GM21515 (cell line): ENCODE results near the gene RFX1.
"Not testable (repeated sequence)": the region's sequence is repeated elsewhere in the genome, so short reads cannot be mapped to it uniquely, and the experiment has no call there.

Source experiments
- ATAC-seq: cut with Tn5 transposase; IDR thresholded peaks from one replicate; pipeline ENCODE4 v1.9.1; 2021; ENCODE audit not compliant: unreplicated experiment

Gene RFX1

DNA sequence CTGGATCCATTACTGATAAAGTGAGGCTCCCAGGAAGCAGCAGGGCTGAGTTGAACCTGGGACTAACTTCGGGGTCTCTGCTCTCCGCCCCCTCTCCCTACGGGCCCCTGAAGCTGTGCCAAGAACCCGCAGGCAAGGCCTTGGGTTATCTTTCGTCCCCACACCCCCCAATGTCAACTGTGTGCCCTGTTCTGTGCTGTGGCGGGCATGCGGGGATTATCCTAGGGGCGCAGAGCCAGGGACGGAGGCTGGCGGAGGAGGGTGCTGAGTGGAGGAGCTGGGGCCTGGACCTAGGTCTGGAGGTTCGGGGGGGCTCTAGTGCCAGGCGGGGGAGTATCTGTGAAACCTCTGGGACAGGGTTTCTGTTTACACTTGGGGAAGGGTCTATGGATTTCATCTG is 26.4 kb downstream of the RFX1 start:
- no peak for ATAC-seq

GRCh38 chr19:13979244-13979615 is 26.9 kb downstream of the RFX1 start:
- no peak for ATAC-seq

DNA sequence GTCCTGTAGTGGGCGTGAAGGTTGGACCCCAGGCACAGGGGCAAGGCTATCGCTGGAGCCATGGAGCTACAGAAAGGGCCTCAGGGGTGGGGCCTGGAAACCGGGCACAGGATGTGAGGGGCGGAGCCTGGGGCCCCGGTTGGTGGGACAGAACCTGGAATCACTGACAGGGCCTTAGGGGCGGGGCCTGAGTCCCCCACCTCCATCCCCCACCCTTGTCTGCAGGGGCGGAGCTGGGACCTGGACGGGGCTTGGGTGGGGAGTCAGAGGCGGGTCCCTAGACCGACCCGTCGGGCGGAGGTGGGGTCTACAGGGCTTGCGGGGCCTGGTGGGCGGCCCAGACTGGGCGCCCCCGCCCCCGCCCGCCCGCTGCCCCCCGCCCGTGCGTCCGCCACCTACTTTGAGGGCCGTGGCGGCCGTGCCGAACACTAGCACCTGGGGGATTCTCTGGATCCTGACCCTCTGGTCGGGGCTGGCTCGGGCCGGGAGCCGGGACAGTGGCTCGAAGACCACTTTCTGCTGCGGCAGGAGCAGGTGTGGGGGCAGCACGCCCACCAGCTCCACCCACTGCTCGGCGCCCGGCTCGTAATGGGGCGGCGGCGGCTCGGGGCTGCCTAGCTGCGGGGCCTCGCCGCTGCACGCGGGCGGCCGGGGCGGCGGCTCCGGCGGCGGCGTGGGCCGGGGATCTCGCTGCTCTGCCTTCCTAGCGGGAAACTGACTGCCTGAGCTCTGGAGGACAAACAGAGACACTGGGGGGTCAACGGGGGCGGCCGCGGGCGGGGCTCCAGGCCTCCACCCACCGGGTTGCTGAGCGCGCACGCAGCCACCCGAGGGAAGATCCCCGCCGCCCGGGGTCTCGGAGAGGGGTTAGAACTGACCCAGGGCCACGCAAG is 27.5 kb downstream of the RFX1 start:
- no peak for ATAC-seq

DNA sequence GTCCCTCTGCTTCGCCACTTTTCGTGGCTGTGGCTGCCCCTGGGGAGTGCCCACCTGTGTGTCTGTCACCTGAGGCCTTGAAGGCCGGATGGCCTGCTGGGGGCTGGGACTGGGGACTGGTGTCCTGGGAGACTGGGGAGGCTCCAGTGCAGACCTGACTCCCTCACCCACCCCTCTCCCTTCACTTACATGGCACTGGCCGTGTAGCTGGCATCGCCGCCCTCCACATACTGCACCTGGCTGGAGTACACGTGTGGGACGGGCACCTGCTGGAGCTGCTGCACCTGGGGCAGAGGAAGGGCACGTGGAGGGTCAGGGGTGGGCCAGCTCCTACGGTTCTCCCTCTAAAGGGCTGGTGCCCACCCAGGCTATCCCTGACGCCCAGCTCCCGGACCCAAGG is 28.3 kb downstream of the RFX1 start:
- ATAC-seq = no peak

DNA sequence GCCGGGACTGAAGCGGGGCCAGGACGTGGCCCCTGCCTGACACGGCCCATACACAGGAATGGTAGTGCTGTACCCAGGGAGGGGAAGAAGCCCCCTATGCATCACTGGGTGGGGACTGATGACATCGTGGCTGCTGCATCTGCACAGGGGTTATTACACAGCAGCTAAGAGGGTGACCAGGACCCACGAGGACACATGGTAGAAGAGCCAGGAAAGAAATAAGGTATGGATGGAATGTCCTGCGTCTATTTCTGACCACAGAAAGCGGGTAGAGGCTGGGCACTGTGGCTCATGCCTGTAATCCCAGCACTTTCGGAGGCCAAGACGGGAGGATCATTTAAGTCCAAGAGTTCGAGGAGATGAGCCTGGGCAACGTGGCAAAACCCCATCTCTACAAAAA is 29.7 kb downstream of the RFX1 start:
- ATAC-seq = no peak

DNA sequence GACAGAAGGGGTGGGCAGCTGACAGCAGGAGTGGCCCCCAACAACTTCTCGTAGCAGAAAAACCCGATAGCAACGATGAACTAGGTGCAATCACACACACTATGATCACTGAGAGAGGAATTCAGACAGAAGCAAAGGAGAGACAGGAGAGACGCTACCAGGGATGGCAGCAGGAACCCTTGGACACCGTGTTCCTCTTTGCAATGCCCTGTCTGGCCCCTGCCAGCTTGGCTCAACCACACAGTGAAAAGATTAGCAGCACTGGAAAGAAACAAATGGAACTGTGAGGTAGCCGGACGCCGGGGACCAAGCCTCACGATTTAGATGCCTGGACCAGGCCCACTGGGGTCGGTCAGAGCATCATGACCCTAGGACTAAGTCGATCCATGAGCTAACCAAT is 30.2 kb downstream of the RFX1 start:
- no peak for ATAC-seq

- ATAC-seq = no peak
Observed at GRCh38 chr19:13974073-13974472, 32.0 kb downstream of the RFX1 start.

GRCh38 chr19:13973479-13973878 is 32.6 kb downstream of the RFX1 start:
- ATAC-seq = not testable (repeated sequence)

DNA sequence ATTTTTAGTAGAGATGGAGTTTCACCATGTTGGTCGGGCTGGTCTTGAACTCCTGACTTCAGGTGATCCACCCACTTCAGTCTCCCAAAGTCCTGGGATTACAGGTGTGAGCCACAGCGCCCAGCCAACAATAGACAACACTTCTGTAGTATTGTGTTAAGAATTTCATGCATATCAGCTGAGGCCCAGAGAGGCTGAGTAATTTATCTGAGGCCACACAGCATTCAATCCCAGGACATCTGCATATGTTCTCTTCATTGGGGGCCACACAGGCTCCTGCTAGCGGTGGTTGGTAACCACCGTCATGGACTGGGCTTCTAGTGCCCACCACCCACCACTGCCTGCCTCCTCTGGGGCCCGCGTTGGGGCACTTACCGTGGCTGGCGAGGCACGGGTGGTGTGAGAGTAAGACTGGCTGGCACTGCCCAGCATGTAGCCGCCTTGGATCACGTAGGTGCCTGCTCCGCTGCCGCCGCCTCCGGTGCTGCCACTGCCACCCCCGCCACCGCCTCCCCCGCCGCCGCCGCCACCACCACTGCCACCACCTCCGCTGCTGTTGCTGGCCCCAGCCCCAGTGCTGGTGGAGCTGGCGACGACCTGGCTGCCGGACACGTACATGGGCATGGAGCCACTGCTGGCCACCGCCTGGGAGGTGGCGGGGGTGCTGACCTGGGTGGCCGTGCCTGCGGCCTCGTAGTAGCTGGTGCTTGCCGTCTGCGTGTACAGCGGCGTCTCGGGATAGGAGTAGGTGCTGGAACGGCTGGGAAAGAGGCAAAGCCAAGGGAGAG is 33.6 kb downstream of the RFX1 start:
- no peak for ATAC-seq

DNA sequence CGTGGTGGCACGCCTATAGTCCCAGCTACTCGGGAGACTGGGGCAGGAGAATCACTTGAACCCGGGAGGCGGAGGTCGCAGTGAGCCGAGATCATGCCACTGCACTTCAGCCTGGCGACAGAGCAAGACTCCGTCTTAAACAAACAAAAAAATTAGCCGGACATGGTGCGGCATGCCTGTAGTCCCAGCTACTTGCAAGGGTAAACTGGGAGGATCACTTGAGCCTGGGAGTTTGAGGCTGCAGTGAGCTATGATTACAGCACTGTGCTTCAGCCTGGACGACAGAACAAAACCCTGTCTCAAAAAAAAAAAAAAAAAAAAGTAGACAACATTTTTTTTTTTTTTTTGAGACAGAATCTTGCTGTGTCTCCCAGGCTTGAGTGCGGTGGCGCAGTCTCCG is 34.3 kb downstream of the RFX1 start:
- not testable (repeated sequence) for ATAC-seq

DNA sequence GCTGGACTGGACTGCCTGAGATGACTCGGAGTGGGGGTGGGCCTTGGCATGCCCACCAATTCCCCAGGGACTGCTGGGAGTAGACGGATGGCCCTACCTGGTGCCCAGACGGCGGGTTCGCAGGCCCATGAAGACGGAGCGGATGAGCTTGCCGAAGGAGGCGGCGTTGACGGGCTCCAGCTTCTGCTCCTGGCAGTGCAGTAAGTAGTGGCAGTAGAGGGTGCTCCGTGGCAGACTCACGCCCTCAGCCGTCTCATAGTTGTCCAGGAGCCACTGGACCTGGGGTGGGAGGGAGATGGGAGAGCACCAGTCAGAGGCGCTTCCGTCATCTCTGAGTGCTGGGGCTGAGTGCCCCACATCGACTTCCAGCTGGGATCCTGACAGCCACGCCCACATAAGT is 36.2 kb downstream of the RFX1 start:
- no peak for ATAC-seq

DNA sequence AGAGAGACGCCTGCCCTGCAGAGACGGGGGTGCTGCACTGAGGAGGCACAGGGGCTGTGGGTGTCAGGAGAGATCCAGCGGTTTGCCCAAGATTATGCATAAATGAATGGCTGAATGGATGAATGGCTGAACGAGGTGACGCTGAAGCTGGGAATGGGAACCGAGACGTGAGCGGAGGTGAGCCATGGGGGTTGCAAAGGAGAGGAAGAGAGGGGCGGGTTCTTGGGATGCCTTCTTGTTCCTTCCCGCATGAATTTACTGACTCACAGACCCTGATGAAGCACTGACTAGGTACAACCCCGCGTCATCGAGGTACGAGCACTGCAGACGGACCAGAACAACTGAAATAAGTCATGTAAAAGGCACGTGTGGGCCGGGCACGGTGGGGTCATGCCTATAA is 37.1 kb downstream of the RFX1 start:
- no peak for ATAC-seq

- no peak for ATAC-seq
Observed at GRCh38 chr19:13968383-13968935, 37.7 kb downstream of the RFX1 start.

- not testable (repeated sequence) for ATAC-seq
Observed at GRCh38 chr19:13967206-13967605, 38.9 kb downstream of the RFX1 start.

- no peak for ATAC-seq
Observed at GRCh38 chr19:13966684-13967128, 39.4 kb downstream of the RFX1 start.

GRCh38 chr19:13965926-13966683 is 40.0 kb downstream of the RFX1 start:
- no peak for ATAC-seq

- no peak for ATAC-seq
Observed at GRCh38 chr19:13965377-13965896, 40.7 kb downstream of the RFX1 start.

GRCh38 chr19:13964776-13965175 is 41.3 kb downstream of the RFX1 start:
- no peak for ATAC-seq

DNA sequence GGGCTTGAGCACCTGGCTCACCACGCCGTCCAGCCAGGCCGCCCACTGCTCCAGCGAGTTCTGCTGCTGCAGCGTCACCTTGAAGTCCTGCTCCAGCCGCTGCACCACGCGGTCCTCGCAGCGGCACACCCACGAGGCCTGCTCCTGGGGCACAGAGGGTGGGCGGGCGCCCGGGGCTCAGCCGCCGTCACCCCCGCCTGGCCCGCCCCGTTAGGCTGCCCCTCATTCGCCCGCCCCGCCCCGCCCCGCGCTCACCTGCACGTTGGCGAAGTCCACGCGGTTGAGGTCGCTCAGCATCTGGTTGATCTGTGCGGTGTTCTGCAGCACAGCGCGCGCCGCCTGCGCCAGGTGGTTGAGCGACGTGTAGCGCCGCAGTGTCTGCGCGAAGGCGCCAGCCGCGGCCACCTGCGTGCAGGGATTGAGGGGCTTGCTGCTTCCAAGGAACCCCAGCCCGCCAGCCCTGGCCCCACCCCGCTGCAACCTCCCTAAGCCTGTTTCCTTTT is 42.5 kb downstream of the RFX1 start:
- no peak for ATAC-seq

DNA sequence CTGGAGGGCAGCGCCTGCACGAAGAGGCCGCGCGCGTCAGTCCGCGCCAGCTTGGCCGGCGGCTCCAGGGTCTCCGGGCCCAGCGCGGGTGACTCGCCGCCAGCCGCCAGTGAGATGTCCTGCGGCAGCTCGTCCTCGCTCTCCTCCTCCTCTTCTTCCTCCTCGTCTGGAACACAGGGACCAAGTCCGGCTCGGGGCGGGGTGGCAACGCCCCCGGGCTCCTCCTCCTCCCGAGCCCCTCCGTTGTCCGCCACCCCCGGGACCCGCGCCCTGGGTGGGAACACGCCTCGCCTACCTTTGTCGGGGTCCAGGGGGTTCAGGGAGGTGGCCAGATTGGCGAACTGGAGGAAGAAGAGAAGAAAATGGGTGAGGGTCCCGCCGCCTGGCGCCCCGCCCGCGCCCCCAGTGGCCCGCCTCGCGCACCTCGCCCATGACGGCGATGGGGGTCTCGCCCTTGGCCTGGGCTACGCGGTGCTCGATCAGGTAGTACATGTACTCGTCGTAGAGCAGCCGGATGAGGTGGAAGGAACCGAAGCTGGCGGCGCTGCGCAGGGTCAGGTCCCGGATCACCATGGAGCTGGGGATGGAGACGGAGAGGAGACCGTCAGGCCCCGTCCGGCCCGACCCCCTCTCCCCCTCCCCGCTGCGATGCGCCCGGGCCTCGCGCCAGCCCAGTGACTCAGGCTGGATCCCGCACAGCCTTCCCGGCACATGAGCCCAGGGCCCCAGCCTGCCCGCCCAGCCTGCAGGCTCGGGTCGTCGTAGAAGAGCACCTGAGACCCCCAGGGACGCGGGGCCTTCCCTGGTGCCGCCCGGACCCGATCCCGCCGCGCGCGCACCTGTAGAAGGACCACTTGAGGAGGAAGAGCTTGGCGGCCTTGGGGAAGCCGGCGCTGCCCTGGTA is 43.2 kb downstream of the RFX1 start:
- ATAC-seq = no peak
